ENCODE measurements around the gene MRPS22.

MRPS22 gene

DNA sequence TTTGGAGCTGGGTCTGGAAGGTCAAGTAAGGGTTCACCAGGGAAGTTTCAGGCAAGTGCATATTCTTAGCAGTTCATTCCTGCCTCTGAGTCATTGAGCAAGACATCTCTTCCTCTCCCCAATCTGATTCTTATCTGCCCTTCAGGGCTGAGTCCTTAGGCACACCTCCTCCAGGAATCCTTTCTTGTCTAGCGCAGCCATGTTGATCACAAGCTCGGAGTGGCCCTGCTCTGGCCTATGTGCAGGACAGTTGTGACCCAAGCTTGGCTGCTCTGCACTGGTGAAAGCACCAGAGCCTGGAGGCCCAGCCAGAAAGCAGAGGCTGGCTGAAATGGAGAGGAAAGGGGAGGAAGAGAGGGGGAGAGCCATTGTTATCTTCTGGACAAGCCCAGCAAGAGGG is 30.9 kb upstream of the MRPS22 start:
- Histone ChIP-seq H2AFZ (ENCODE audit: low read length) (no peak overlapping the region), H3K9ac (ENCODE audit: low read depth, low read length, poor library complexity, severe bottlenecking) (no peak overlapping the region), H3K4me1 (ENCODE audit: insufficient read depth, low read length, poor library complexity, severe bottlenecking) (peaks cover 7% of the 10 kb centered on the region), H3K9me3 (ENCODE audit: insufficient read depth, low read depth, low read length) (no peaks in the 10 kb centered on the region), H3K27me3 (ENCODE audit: insufficient read depth, low read length, poor library complexity, severe bottlenecking) (no peaks in the 10 kb centered on the region), H4K20me1 (ENCODE audit: insufficient read depth, low read length, poor library complexity, severe bottlenecking) (no peaks in the 10 kb centered on the region), H3F3A (ENCODE audit: low read depth) (no peaks in the 10 kb centered on the region), H3K79me2 (ENCODE audit: insufficient read depth, low read length) (no peaks in the 10 kb centered on the region), H3K9me2 (replicated peaks; ENCODE audit: low read depth, low read length) (no peaks in the 10 kb centered on the region), H3K4me2 (ENCODE audit: low read depth, low read length, poor library complexity, severe bottlenecking) (no peak overlapping the region), H3K36me3 (ENCODE audit: insufficient read depth, low read length) (no peaks in the 10 kb centered on the region), H3K4me3 (ENCODE audit: low read length, poor library complexity, severe bottlenecking) (no peak overlapping the region)
- no peak for TF ChIP-seq EZH2phosphoT487 (IDR thresholded peaks at IDR 0.05; ENCODE audit: borderline replicate concordance)
- TF ChIP-seq, protein P1, sequence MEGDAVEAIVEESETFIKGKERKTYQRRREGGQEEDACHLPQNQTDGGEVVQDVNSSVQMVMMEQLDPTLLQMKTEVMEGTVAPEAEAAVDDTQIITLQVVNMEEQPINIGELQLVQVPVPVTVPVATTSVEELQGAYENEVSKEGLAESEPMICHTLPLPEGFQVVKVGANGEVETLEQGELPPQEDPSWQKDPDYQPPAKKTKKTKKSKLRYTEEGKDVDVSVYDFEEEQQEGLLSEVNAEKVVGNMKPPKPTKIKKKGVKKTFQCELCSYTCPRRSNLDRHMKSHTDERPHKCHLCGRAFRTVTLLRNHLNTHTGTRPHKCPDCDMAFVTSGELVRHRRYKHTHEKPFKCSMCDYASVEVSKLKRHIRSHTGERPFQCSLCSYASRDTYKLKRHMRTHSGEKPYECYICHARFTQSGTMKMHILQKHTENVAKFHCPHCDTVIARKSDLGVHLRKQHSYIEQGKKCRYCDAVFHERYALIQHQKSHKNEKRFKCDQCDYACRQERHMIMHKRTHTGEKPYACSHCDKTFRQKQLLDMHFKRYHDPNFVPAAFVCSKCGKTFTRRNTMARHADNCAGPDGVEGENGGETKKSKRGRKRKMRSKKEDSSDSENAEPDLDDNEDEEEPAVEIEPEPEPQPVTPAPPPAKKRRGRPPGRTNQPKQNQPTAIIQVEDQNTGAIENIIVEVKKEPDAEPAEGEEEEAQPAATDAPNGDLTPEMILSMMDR (conservative IDR thresholded peaks at IDR 0.05; ENCODE audit: low read length), result no peak

GRCh38 chr3:139313921-139314320 is 29.9 kb upstream of the MRPS22 start:
- no peak for TF ChIP-seq EZH2phosphoT487 (IDR thresholded peaks at IDR 0.05; ENCODE audit: borderline replicate concordance)
- TF ChIP-seq, protein P1 (conservative IDR thresholded peaks at IDR 0.05; ENCODE audit: low read length), result no peak
- H3K9ac ChIP-seq (ENCODE audit: low read depth, low read length, poor library complexity, severe bottlenecking), result no peak overlapping the region
- H3K4me3 ChIP-seq (ENCODE audit: low read length, poor library complexity, severe bottlenecking), result no peak overlapping the region

DNA sequence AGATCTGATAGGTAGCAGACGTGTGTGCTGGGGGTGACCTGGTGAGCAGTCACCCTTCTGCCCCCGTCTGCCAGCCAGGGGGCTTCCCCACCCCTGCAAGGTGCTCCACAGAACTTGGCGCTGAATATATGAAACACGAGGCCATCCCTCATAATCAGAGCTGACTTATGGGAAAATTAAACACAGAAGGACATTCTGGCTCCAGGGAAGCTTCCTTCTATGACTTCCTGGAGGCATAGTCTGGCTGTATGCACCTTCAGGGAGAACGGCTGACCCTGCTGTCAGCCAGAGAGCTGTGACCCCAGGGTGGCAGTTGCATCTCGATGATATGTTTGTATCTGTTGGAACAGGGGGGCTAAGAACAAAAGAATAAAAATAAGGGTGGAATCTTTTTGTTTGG is 26.6 kb upstream of the MRPS22 start:
- Histone ChIP-seq H3K36me3 (ENCODE audit: insufficient read depth, low read length) (no peaks in the 10 kb centered on the region), H3K79me2 (ENCODE audit: insufficient read depth, low read length) (no peaks in the 10 kb centered on the region), H3K4me1 (ENCODE audit: insufficient read depth, low read length, poor library complexity, severe bottlenecking) (peaks cover 14% of the 10 kb centered on the region), H3K9ac (ENCODE audit: low read depth, low read length, poor library complexity, severe bottlenecking) (no peak overlapping the region), H3K9me3 (ENCODE audit: insufficient read depth, low read depth, low read length) (no peaks in the 10 kb centered on the region), H3F3A (ENCODE audit: low read depth) (no peaks in the 10 kb centered on the region), H3K27me3 (ENCODE audit: insufficient read depth, low read length, poor library complexity, severe bottlenecking) (no peaks in the 10 kb centered on the region), H4K20me1 (ENCODE audit: insufficient read depth, low read length, poor library complexity, severe bottlenecking) (no peaks in the 10 kb centered on the region), H2AFZ (ENCODE audit: low read length) (no peak overlapping the region), H3K4me2 (ENCODE audit: low read depth, low read length, poor library complexity, severe bottlenecking) (no peak overlapping the region), H3K9me2 (replicated peaks; ENCODE audit: low read depth, low read length) (no peaks in the 10 kb centered on the region), H3K4me3 (ENCODE audit: low read length, poor library complexity, severe bottlenecking) (no peak overlapping the region)
- no peak for TF ChIP-seq EZH2phosphoT487 (IDR thresholded peaks at IDR 0.05; ENCODE audit: borderline replicate concordance)
- TF ChIP-seq, protein P1 (conservative IDR thresholded peaks at IDR 0.05; ENCODE audit: low read length), result no peak

More at GRCh38 chr3:139313921-139314320, 29.9 kb upstream of the MRPS22 start:
- Histone ChIP-seq H3K9me2 (replicated peaks; ENCODE audit: low read depth, low read length) (no peaks in the 10 kb centered on the region), H4K20me1 (ENCODE audit: insufficient read depth, low read length, poor library complexity, severe bottlenecking) (no peaks in the 10 kb centered on the region), H3K27me3 (ENCODE audit: insufficient read depth, low read length, poor library complexity, severe bottlenecking) (no peaks in the 10 kb centered on the region), H3F3A (ENCODE audit: low read depth) (no peaks in the 10 kb centered on the region), H3K9me3 (ENCODE audit: insufficient read depth, low read depth, low read length) (no peaks in the 10 kb centered on the region), H3K4me2 (ENCODE audit: low read depth, low read length, poor library complexity, severe bottlenecking) (no peak overlapping the region), H2AFZ (ENCODE audit: low read length) (no peak overlapping the region), H3K4me1 (ENCODE audit: insufficient read depth, low read length, poor library complexity, severe bottlenecking) (peaks cover 5% of the 10 kb centered on the region), H3K79me2 (ENCODE audit: insufficient read depth, low read length) (no peaks in the 10 kb centered on the region), H3K36me3 (ENCODE audit: insufficient read depth, low read length) (no peaks in the 10 kb centered on the region)

Data from Loucy (cell line).